Left cardiac atrium (tissue), 4 donors: Measurements from ENCODE around the gene EXD2. TPM values are rescaled to one million over a fixed set of nuclear protein-coding genes. Genes with fewer than 3 reads are reported as not detected.
"Not testable (repeated sequence)": the region's sequence is repeated elsewhere in the genome, so short reads cannot be mapped to it uniquely, and the experiment has no call there.

ENCODE experiments used
- ATAC-seq, 2 donors: fragments of 200-7000 bp; cut with Tn5 transposase; one replicate each; pipeline ENCODE4 v1.9.1; 2020; ENCODE audit warnings: mild to moderate bottlenecking in 2 of 2, moderate library complexity in 2 of 2
- DNase-seq: peaks from one replicate; pipeline ENCODE4 v3.0.0-alpha.2; 2020
- intact Hi-C, 2 donors: fragments of 100-400 bp; cut with DNase I; formaldehyde crosslinking; loops; one replicate each; pipeline versions ENCODE4 v1.14.1 to v1.15.1; 2022 to 2023
- long read RNA-seq: library from polyadenylated mRNA; unstranded; transcript quantifications from one replicate; pipeline ENCODE4 v2.0.0, GENCODE V29; 2021
- total RNA-seq, 2 donors: library from RNA; stranded (reverse); fragmentation: NEBNext Ultra II Directional; extraction: Animal tissue kit (Norgen Biotek cat#: 25700); gene quantifications; one replicate each; pipeline ENCODE4 v1.2.1, GENCODE V29; 2021
- donor health status: DM: no; HTN: yes; CAD: no.
- donor health status: DM: no; HTN: yes; CAD: no; lungs with severe emphysema.
- donor health status: DM: yes; HTN: yes; CAD: no.
- donor health status: Dilated cardiomyopathy.

The EXD2 gene
- 10 to 100 TPM; 15.8 to 17.1 TPM for total RNA-seq
- long read RNA-seq, partial matches to known transcripts: 2 of 27 reads
- long read RNA-seq, other reads (novel, unspliced or antisense): 18 of 27 reads

DNA sequence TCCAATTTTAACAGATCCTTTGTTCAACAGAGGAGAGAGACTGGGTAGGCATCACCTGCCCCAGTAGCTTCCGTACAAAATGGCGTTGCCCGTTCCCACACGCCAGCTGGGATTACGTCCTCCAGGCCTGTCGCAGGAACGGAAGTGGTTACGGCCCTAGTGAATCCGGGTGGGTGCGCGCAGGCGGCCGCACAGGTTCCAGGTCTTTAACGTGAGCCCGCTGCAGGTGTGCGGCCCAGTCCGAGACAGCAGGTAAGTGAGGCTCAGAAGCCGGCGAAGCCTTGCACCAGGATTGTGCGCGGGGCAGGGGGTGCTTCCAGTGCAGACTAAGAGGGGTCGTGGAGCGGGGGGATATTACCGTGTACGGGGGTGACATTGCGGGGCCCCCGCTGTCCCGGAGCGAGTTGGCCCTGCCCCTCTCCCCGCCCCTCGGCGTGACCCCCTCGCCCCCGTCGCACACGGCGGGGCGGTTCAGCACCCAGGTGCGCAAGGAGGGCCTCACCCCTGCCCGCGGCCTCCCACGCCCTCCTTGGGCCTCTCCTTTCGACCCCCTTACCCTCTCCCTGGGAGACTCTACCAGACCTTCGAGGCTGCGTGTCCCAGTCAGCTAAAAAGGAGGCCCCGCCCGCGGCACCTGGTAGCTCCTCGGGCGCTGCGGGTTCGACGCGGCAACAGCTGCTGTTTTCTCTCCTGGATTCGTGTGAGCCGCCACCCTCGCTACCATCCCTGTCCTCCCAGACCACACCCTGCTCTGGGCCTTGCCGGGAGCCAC, at the start of gene EXD2:
EXD2 (plus strand) TSS at position 159 of the 772 bp plus-strand sequence. CDS start 17,973 bp downstream, outside the sequence.
- intact Hi-C loops: loop anchor here in 1 of 2 donors (1.0 kb wide), 1 partner anchor 38 kb away; the partner anchor contains the start of gene DCAF5
- peak; percentile 99 for ATAC-seq

GRCh38 chr14:69141550-69141949, 49.7 kb upstream of the EXD2 start:
- ATAC-seq: no peak
- intact Hi-C loops: no loop called here
- DNase-seq: no peak

More for the DNA sequence above, at the start of gene EXD2:
- DNase-seq: peak; percentile 88

- intact Hi-C loops: no loop called here
- no peak for DNase-seq
- ATAC-seq: no peak
Measured at GRCh38 chr14:69142101-69142500, 49.2 kb upstream of the EXD2 start.

GRCh38 chr14:69149461-69150244, 41.6 kb upstream of the EXD2 start:
- intact Hi-C loops: loop anchor here in 1 of 2 donors (10.0 kb wide), 1 partner anchor 75 kb away; no protein-coding TSS in a partner anchor
- DNase-seq (no peak), ATAC-seq (no peak)

DNA sequence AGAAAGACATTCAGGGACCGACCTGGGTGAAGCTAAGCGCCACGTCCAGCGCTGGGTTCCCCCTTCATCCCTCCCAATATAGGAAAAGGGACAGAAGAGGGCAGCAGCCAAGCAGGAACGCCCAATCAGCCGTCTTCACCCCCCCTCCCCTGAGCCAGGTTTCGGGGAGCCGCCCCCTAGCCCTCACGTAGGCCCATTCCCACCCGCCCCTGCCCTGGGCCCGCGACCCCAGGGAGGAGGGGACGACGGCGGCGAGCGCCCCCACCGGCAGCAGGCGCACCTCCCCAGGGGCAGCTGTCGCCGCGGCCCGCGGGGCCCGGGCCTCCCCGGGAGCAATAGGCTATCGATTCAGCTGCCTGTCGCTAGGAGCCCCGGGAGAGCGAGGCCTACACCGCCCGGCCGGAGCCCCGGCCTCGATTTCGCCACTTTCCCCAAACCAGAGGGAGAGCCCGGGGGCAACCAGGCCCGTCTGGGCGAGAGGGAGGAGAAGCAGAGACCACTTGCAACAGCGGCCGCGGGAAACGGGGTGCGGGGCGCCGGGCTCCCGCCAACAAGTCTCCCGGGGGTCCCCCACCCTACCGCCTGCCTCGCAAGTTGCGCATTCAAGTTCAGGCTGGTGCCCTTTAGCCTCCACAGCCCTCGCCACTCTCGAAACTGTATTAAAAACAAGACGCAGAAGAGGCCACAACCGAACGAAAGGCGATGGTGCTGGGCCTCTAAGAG, 39.7 kb upstream of the EXD2 start:
- peak; percentile 70 to 71 for ATAC-seq
- intact Hi-C loops: loop anchor here in 1 of 2 donors (10.0 kb wide), 1 partner anchor 73 kb away; no protein-coding TSS in a partner anchor
- peak; percentile 77 for DNase-seq

DNA sequence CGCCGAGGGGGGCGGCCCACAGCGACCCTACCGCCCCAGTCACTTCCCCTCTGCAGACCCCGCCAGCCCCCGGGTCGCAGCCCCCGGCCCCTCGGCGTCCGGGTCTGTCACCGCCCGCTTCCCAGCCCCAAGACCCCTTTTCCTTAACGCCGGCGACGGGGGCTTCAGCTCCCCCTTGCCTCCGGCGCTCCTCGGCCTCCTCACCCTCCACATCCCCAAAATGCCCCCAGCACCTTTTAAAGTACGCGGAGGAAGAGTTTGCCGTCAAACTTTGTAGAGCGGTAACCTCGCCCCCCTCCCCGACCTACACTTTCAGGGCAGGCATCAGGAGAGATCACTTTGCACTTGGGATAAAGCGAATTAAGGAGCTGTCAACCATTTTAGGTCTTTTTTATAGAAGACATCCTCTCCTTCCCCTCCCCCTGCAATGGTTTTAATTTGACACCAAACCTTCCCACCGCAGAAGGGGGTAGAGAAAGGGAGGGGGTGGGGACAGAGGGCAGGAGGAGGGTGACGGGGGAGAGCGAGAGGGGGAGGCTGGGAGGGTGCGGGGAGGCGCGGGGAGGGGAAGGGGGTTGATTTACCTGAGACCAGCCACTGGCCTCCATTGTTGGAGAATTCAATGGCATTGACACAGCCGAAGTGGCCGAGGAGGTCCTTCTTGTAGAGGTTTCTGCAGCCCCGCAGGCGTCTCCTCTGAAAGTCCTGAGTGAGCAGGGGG, 39.0 kb upstream of the EXD2 start:
- peak; percentile 30 to 33 for ATAC-seq
- no peak for DNase-seq
- intact Hi-C loops: loop anchor here in 1 of 2 donors (10.0 kb wide), 1 partner anchor 72 kb away; no protein-coding TSS in a partner anchor

GRCh38 chr14:69152902-69153151, 38.5 kb upstream of the EXD2 start, which contains the start of gene DCAF5:
TSS of gene DCAF5 (minus strand) at chr14:69153119. CDS start at chr14:69152978, 141 bp downstream.
- intact Hi-C loops: loop anchor here in 1 of 2 donors (1.0 to 10.0 kb wide), 2 partner anchors 38 to 72 kb away; partner anchors contain the start of gene EXD2
- DNase-seq: no peak
- no peak for ATAC-seq

- DNase-seq: peak; percentile 96
- ATAC-seq: peak; percentile 94 to 96
- intact Hi-C loops: loop anchor here in 1 of 2 donors (1.0 to 10.0 kb wide), 2 partner anchors 38 to 71 kb away; partner anchors contain the start of gene EXD2
Measured at GRCh38 chr14:69153152-69153872, 38.0 kb upstream of the EXD2 start.

GRCh38 chr14:69153873-69154270, 37.4 kb upstream of the EXD2 start:
- DNase-seq (peak; percentile 49), ATAC-seq (peak in 1 of 2 donors; percentile 16)
- intact Hi-C loops: loop anchor here in 1 of 2 donors (1.0 to 10.0 kb wide), 2 partner anchors 37 to 71 kb away; partner anchors contain the start of gene EXD2

- DNase-seq (no peak), ATAC-seq (no peak)
- intact Hi-C loops: loop anchor here in 1 of 2 donors (10.0 kb wide), 1 partner anchor 70 kb away; no protein-coding TSS in a partner anchor
Measured at GRCh38 chr14:69154779-69155178, 36.5 kb upstream of the EXD2 start.

- DNase-seq (no peak), ATAC-seq (no peak)
- intact Hi-C loops: loop anchor here in 1 of 2 donors (10.0 kb wide), 1 partner anchor 69 kb away; no protein-coding TSS in a partner anchor
Measured at GRCh38 chr14:69156224-69156623, 35.1 kb upstream of the EXD2 start.

GRCh38 chr14:69161590-69161989, 29.7 kb upstream of the EXD2 start:
- DNase-seq: no peak
- intact Hi-C loops: no loop called here
- ATAC-seq: no peak

DNA sequence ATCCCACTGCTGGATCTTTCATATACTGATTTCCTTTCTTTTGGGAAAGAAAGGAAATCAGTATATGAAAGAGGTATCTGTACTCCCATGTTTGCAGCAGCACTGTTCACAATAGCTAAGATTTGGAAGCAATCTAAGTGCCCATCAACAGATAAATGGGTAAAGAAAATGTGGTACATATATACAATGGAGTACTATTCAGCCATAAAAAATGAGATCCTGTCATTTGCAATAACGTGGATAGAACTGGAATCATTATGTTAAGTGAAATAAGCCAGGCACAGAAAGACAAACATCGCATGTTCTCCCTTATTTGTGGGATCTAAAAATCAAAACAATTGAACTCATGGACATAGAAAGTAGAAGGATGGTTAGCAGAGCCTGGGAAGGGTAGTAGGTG, 25.5 kb upstream of the EXD2 start:
- intact Hi-C loops, DNase-seq, ATAC-seq: not testable (repeated sequence)

DNA sequence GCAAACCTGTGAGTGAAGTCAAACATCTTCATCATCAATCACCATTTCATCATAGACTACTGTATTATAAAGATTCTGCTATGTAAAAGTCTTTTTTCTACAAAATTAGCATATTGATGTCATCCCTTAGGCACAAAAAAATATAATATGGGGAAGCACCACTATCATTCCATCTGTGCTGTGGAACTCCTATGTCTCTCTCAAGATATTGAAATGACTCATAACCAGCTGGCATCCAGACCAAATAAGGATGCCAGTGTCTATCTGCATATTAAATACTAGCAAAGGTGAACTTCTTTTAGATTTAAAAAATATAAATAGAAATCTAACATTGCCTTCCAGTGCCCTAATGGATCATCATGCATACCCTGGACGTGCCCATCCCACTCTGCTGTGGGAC, 20.5 kb upstream of the EXD2 start:
- DNase-seq (no peak), ATAC-seq (no peak)
- intact Hi-C loops: no loop called here

DNA sequence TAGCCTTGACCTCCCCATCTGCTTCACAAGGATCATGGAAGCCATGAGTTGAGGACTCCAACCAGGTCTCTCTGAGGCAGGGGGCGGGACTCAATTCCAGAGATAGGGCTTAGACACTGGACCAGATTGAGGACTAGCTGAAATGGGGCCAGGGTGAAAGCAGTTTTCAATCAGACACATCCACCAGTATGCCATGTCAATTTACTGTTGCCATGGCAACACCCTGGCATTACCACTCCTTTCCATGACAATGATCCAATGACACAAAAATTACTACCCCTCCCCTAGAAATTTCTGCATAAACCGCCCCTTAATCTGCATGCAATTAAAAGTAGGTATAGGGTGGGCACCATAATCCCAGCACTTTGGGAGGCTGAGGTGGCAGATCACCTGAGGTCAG, 19.7 kb upstream of the EXD2 start:
- intact Hi-C loops: no loop called here
- DNase-seq (no peak), ATAC-seq (no peak)

DNA sequence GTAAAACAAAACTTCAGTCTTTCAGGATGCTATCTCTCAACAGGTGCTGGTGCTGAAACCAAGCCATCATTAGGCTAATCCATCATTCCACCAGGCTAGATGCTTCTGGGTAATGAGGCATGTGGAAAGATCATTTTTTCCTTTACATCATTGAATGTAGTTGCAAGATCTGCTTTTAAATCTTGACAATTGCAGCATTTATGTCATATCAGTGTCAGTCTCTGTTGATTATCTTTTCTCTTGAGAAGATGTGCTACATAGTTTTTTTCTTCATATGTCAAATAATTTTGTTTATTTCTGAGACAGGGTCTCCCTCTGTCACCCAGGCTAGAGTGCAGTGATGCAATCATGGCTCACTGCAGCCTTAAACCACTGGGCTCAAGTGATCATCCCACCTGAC, 16.2 kb upstream of the EXD2 start:
- intact Hi-C loops: no loop called here
- no peak for DNase-seq
- ATAC-seq: no peak

DNA sequence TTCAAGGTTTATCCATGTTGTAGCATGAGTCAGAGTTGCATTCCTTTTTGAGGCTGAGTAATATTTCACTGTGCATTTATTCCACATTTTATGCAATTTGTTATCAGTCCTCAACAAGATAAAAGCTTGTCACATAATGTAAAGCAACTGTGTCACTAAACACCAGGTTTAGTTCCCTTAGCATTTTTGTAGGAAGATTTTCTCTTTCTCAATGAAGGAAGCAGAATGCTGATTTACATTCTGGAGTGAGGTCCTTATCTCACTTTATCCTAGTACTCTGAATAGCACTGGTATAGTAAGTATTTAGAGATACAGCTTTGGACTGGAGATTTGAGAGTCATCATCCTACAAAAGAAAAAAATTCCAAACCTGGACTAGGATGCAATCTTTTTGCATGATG, 9.8 kb upstream of the EXD2 start:
- no peak for ATAC-seq

DNA sequence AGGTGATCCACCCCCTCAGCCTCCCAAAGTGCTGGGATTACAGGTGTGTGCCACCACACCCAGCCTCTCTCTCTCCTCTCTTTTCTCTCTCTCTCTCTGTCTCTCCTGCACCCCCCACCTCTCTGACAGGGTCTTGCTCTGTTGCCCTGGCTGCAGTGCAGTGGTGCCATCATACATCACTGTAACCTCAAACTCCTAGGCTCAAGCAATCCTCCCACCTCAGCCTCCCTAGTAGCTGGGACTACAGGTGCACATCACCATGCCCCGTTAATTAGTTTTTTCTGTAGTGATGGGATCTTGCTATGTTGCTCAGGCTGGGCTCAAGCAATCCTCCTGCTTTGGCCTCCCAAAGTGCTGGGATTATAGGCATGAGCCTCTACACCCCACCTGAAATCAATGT, 8.7 kb upstream of the EXD2 start:
- DNase-seq, ATAC-seq, intact Hi-C loops: not testable (repeated sequence)

More for the DNA sequence above, 9.8 kb upstream of the EXD2 start:
- intact Hi-C loops: no loop called here
- no peak for DNase-seq
